Left ventricle myocardium inferior (tissue), 1 donor: ENCODE results near the gene PHF14. TPM values are rescaled to one million over a fixed set of nuclear protein-coding genes. Genes with fewer than 3 reads are reported as not detected.

ENCODE experiments used
- DNase-seq: peaks from one replicate; pipeline ENCODE4 v3.0.0-alpha.2; 2020
- H3K27ac ChIP-seq: fragments of 200-600 bp; replicated peaks from 2 replicates; pipeline ENCODE4 v1.8.0; 2021
- H3K27me3 ChIP-seq: fragments of 200-600 bp; 2 replicates; pipeline ENCODE4 v1.8.0; 2021; ENCODE audit warnings: low read depth
- H3K36me3 ChIP-seq: fragments of 200-600 bp; 2 replicates; pipeline ENCODE4 v1.8.0; 2021
- H3K4me1 ChIP-seq: fragments of 200-600 bp; 2 replicates; pipeline ENCODE4 v1.8.0; 2021
- H3K4me3 ChIP-seq: fragments of 200-600 bp; 2 replicates; pipeline ENCODE4 v1.8.0; 2021; ENCODE audit warnings: mild to moderate bottlenecking, moderate library complexity
- H3K9me3 ChIP-seq: fragments of 200-600 bp; replicated peaks from 2 replicates; pipeline ENCODE4 v1.8.0; 2021
- intact Hi-C: fragments of 100-400 bp; cut with micrococcal nuclease; formaldehyde crosslinking; loops from one replicate; pipeline ENCODE4 v1.11.0; 2022
- total RNA-seq: library from RNA; stranded (reverse); fragmentation: NEBNext Ultra II Directional; extraction: Animal tissue kit (Norgen Biotek cat#: 25700); gene quantifications from one replicate; pipeline ENCODE4 v1.2.1, GENCODE V29; 2021
- TF ChIP-seq, protein P1 (sequence below): fragments of 200-600 bp; IDR thresholded peaks from 2 replicates; pipeline ENCODE4 v1.8.0; 2021; ENCODE audit warnings: antibody characterized with exemption, mild to moderate bottlenecking, borderline replicate concordance
- donor health status: DM: no; HTN: yes; CAD: no; lungs with severe emphysema.

Gene PHF14
- total RNA-seq, 1 donor from 2014 or later = 13.0 TPM

GRCh38 chr7:11104578-11104977, 130.9 kb downstream of the PHF14 start:
- Histone ChIP-seq H3K27me3 (no peaks in the 10 kb centered on the region), H3K36me3 (no peaks in the 10 kb centered on the region), H3K4me1 (no peaks in the 10 kb centered on the region), H3K9me3 (no peaks in the 10 kb centered on the region), H3K27ac (no peak overlapping the region), H3K4me3 (no peak overlapping the region)
- DNase-seq = no peak
- TF ChIP-seq, protein P1, sequence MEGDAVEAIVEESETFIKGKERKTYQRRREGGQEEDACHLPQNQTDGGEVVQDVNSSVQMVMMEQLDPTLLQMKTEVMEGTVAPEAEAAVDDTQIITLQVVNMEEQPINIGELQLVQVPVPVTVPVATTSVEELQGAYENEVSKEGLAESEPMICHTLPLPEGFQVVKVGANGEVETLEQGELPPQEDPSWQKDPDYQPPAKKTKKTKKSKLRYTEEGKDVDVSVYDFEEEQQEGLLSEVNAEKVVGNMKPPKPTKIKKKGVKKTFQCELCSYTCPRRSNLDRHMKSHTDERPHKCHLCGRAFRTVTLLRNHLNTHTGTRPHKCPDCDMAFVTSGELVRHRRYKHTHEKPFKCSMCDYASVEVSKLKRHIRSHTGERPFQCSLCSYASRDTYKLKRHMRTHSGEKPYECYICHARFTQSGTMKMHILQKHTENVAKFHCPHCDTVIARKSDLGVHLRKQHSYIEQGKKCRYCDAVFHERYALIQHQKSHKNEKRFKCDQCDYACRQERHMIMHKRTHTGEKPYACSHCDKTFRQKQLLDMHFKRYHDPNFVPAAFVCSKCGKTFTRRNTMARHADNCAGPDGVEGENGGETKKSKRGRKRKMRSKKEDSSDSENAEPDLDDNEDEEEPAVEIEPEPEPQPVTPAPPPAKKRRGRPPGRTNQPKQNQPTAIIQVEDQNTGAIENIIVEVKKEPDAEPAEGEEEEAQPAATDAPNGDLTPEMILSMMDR = no peak
- intact Hi-C loops = no loop called here

DNA sequence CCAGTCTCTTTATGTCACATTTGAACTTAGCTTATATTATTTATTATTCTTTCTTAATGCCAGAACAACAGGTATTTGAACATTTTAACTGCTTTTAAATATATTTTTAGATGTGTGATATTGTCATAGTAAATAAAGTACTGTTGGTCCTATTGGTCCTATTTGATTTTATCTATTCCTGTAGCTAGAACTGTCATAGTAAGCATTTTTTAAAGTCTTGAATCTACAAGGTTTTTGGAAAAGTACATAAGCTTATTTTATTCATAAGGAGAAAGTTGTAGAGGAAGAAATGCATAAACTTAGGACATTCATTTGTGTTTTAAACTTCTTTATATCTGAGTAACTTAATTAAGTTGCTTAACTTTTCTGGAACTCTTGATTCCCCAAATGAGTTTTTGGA, 136.0 kb downstream of the PHF14 start:
- DNase-seq = no peak
- intact Hi-C loops = no loop called here
- Histone ChIP-seq H3K4me1 (no peaks in the 10 kb centered on the region), H3K27me3 (no peaks in the 10 kb centered on the region), H3K27ac (no peak overlapping the region), H3K4me3 (no peak overlapping the region), H3K36me3 (no peaks in the 10 kb centered on the region), H3K9me3 (no peaks in the 10 kb centered on the region)
- TF ChIP-seq, protein P1 = no peak

DNA sequence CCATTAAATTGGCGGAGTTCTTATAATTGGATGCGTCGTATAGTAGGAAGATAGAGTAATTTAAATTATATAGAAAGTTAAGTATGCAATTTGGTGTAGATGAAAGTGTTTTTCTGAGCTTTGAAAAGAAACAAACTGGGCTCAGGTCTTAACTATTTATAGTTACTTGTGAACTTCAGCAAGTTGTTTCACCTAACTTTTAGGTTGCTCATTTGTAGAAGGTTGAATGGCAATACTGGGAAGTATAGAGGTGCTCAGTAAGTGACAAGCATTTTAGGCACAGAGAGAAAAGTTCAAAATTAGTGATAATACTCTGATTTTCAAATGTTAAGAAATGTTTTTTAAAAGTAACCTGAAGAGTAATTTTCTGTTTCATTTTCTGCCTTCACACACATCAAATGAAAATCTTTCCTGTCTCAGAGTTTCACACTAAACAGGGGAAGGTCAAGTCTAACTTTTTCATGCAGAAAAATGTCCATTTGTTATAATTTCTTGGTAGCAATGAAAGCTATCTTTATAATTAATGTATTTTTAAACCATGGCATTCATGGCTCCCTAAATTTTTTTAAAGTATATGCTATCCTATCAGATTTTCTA, 146.5 kb downstream of the PHF14 start:
- TF ChIP-seq, protein P1 = no peak
- no peaks in the 10 kb centered on the region for H3K9me3 ChIP-seq
- no peak overlapping the region for H3K27ac ChIP-seq
- DNase-seq = no peak
- H3K27me3 ChIP-seq = no peaks in the 10 kb centered on the region
- no peaks in the 10 kb centered on the region for H3K4me1 ChIP-seq
- intact Hi-C loops = no loop called here
- H3K4me3 ChIP-seq = no peak overlapping the region
- peaks cover 12% of the 10 kb centered on the region for H3K36me3 ChIP-seq

GRCh38 chr7:11120675-11121220, 147.1 kb downstream of the PHF14 start:
- Histone ChIP-seq H3K36me3 (peaks cover 12% of the 10 kb centered on the region), H3K4me1 (no peaks in the 10 kb centered on the region), H3K9me3 (no peaks in the 10 kb centered on the region), H3K4me3 (no peak overlapping the region), H3K27me3 (no peaks in the 10 kb centered on the region), H3K27ac (no peak overlapping the region)
- no peak for DNase-seq
- intact Hi-C loops = no loop called here
- TF ChIP-seq, protein P1 = no peak

GRCh38 chr7:11124856-11125559, 151.3 kb downstream of the PHF14 start:
- intact Hi-C loops = no loop called here
- DNase-seq = no peak
- Histone ChIP-seq H3K4me1 (peaks cover 16% of the 10 kb centered on the region), H3K9me3 (no peaks in the 10 kb centered on the region), H3K4me3 (no peak overlapping the region), H3K36me3 (peaks cover 12% of the 10 kb centered on the region), H3K27me3 (no peaks in the 10 kb centered on the region), H3K27ac (no peak overlapping the region)
- TF ChIP-seq, protein P1 = no peak
